OCI-M1 (cell line): ENCODE measurements around the gene BTN2A1.
"Not testable (repeated sequence)": the region's sequence is repeated elsewhere in the genome, so short reads cannot be mapped to it uniquely, and the experiment has no call there.

Source experiments
- DNase-seq: peaks from one replicate; lab custom pipeline; 2025; lab: John Stamatoyannopoulos, UW

The BTN2A1 gene

DNA sequence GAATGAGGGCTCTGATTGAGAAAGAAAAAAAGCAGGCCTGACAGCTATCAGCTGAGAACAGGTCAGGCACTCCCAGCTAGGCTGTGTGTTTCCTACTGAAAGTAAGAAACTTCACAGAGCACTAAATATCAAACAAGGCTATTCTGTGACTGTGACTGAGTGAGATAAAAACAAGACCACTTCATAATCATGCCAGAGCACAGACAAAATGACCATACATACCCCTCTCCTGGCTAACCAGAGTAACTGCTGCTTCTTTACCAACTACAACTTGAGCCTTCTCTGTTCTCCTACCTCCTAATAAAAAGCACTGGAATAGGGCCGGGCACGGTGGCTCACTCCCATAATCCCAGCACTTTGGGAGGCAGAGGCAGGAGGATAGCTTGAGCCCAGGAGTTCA lies 35.5 kb downstream of the BTN2A1 start:
- DNase-seq, result peak; percentile 90

DNA sequence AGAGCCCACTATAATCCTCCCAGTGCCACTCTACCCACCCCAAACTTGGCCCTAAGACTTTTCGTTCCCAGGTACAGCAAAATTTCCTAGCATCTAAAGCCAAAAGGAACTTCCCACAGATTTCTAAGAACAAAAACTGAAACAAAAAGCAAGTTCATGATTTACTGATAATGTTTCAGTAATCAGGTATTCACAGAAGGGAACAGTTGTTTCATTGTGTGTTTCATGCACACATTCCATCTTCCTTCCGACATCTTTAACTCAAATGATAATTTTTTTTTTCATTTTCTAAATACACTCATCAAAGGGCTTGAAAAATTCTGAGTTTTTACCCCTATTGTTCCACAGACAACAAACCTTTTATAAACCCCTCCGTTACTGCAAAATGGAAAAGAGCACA lies 36.4 kb downstream of the BTN2A1 start:
- DNase-seq, result peak; percentile 78

DNA sequence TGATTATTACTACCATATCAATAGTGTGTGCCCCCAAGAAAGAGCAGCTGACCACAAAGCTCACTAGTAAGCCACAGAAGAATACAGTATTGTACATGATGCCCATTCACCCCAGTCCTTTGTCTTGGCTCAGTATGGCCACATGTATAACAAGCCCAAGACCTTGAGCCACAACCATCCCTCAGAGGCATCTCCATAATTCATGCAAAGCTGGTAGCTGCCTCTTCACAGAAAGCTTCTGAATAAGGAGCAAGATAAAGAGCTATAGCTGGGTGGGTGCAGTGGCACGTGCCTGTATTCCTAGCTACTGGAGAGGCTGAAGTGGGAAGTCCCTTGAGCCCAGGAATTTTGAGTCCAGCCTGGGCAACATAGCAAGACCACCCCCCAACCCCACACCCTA lies 37.5 kb downstream of the BTN2A1 start:
- DNase-seq, result no peak

DNA sequence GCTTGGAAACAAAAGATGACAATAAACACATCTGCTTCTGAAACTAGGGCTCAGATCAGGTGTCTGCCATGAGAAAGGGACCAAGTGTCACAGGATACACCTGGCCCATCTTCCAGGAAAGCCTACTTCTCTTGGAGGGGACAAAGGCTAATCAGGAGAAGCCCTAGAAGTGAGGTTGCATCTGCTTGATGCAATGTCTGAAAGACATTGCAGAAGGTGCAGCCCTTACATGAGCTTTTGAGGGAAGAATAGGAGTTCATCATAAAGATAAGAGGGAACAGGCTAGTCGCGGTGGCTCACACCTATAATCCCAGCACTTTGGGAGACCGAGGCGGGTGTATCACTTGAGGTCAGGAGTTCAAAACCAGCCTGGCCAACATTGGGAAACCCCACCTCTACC lies 39.9 kb downstream of the BTN2A1 start:
- peak; percentile 34 for DNase-seq

DNA sequence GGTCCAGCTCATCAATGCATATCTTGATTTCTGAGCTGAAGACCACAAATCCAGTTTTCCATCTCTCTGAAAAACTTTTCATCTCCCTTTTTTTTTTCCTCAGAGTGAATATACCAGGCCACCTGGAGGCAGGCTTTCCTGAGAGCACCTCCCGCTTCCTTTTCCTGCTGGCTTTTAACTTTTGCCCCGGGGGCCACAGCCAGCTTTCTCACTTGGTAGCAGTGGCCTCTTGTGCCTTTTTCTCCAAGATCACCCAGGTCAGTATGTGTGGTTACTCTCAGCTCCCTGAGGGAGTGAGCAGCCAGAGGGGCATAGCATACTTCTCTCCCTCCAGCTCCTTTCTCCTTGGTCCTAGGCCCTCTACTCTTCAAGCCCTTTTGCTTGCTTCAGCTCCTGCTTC lies 42.3 kb downstream of the BTN2A1 start, which contains the start of gene BTN1A1:
TSS of gene BTN1A1 (plus strand) at position 202 of the 400 bp plus-strand sequence. CDS start 984 bp downstream, outside the sequence.
- no peak for DNase-seq

DNA sequence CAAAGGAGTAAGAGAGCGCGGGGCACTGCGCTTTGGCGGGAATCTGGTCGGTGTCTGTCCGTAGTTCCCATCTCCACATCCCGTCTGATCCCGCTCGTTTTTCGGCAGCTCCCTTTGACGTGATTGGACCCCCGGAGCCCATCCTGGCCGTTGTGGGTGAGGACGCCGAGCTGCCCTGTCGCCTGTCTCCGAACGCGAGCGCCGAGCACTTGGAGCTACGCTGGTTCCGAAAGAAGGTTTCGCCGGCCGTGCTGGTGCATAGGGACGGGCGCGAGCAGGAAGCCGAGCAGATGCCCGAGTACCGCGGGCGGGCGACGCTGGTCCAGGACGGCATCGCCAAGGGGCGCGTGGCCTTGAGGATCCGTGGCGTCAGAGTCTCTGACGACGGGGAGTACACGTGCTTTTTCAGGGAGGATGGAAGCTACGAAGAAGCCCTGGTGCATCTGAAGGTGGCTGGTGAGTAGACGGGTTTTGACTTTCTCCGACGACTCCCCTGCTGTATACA lies 43.8 kb downstream of the BTN2A1 start:
- DNase-seq, result no peak

DNA sequence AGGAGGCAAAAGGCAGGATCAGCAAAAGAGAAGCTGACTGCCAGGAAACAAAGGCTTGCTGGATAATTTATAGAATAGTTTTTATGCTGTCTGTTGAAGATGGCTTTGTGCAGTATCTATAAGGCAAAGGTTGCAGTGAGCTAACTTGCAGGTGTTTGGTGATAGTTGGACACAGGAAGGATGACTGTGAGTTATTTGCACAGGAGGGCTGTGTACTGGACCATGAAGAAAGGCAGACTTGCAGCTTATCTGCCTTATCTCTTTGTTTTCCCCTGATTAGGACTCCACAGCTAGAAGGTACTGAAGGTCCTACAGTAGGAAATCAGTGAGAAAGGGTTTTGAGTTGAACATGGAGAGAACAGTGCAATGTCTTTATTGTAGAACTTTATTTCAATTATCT lies 44.4 kb downstream of the BTN2A1 start:
- DNase-seq, result no peak

DNA sequence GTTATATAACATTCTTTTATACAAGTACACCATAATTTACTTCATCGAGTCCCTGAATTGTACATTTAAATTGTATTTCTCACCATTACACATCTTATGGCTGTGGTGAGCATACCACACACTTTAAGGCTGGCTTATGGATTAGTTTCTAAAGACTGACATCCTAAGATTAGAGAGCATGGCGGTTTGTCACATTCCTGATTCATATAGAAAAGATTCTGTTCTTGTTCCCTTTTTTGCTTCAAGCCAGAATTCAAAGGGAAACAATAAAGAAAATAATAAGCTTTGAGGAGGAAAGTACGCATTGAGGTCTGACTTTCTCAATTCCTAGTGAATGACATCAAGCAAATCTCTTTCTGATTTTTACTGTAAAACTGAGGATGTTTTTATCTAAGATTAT lies 44.9 kb downstream of the BTN2A1 start:
- peak; percentile 73 for DNase-seq

DNA sequence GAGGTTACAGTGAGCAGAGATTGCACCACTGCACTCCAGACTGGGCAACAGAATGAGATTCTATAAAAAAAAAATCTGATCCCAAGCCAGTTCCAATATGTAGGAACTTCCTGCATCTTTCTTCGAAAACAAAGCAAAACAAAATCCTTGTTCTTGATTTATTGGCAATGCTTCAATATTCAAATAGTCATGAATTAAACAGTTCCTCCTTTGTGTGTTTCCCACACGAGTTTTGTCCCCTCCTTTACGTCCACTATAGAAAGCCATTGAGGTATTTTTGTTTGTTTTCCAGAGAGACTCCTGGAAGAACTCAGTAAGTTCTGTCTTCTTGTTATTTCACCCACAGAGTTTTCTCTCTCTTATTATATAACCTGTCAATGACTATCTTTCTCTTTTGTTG lies 49.9 kb downstream of the BTN2A1 start:
- DNase-seq, result no peak

DNA sequence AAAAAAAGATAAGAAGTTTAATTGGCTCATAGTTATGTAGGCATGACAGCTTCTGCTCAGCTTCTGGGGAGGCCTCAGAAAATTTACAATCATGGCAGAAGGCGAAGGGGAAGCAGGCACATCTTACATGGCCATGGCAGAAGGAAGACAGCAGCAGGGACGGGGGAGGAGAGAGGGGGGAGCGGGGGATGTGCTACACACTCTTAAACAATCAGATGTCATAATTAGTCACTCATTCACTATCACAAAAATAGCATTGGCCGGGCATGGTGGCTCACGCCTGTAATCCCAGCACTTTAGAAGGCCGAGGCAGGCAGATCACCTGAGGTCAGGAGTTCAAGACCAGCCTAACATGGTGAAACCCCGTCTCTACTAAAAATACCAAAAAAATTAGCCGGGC lies 53.3 kb downstream of the BTN2A1 start:
- DNase-seq, result not testable (repeated sequence)

DNA sequence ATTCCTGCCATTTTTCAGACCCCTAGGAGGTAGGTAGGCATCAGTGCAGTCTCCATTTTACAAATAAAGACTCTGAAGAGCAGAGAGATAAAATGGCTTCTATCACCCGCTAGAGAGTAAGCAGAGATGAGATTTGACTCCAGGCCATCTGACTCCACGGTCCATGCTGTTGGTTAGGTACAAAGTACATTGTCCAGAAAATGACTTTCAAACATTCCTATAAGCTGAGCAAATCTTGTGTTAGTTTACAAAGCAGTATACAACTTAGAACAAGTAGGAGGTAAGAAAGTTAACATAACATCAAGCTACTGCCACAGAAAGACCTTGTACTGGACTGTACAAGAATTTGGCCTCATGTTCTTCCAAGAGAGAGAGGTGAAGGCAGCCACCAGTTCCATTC lies 57.2 kb downstream of the BTN2A1 start:
- DNase-seq, result no peak

DNA sequence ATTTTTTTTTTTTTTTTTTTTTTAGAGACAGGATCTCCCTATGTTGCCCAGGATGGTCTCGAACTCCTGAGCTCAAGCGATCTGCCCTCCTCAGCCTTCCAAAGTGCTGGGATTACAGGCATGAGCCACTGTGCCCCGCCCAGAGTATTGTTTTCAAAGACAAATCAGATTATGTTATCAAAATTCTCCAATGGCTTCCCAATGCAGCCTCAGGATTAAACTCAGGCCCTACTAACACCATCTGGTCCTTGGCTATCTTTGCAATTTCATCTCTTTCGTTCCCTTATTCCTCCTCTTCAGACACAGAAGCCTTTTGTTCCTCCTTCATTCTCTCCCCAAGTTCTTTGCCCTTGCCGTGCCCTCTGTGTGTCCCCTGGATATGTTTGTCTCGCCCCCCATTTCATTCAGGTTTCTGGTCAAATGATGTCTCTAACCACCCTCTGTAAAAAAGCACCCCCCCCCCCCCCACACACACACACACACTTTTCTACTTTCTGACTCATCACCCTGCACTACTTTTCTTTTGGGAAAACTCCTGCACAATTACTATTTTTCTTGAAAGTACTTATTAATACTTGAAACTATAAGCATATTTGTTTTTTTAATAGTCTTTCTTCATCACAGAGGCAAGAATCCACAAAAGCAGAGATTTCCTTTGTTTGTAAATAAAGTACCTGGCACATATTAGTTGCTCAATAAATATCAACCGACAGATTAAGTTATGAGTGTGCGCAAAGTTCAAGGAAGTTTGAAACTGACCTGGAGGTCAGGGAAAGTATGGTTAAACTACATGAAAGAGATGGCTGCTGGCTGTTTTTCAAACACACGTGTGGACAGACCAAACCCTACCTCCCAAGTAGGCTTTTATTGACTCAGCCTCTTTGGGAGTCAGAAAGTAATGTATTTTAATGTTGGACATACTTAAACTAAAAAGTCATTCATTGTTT lies 59.0 kb downstream of the BTN2A1 start:
- DNase-seq, result no peak
